ENCODE results near the gene SAP30L. TPM values are rescaled to one million over a fixed set of nuclear protein-coding genes. Genes with fewer than 3 reads are reported as not detected.

SAP30L gene
- total RNA-seq, 4 donors from 2014 or later = 26.3 to 47.1 (median 33.1) TPM

GRCh38 chr5:154481584-154482381 lies 36.0 kb downstream of the SAP30L start:
- in situ Hi-C loops (cut with MboI; ENCODE audit: low pct_ligation_motif_present in 1 of 4, low pct_unique_long_range_greater_than_20kb in 1 of 4, low sequenced_read_pairs in 3 of 4) (no loop called here), intact Hi-C loops (cut with DNase I; ENCODE audit: low total_unique reads) (no loop called here)
- Histone ChIP-seq H3K27me3 (peaks cover 100% of the 10 kb centered on the region), H3K36me3 (no peaks in the 10 kb centered on the region), H3K9me3 (no peaks in the 10 kb centered on the region), H3K27ac (peak overlapping the region; percentile 6 to 91 (median 57)), H3K4me1 (peaks cover 13 to 56% (median 30%) of the 10 kb centered on the region in 4 donors), H3K4me3 (no peak overlapping the region)
- TF ChIP-seq POLR2AphosphoS5 (IDR thresholded peaks at IDR 0.05) (no peak), CTCF (IDR thresholded peaks at IDR 0.05) (no peak), EP300 (IDR thresholded peaks at IDR 0.05; ENCODE audit: low read depth) (no peak), POLR2A (IDR thresholded peaks at IDR 0.05) (no peak)
- 28% methylated on average over 3 to 11 of the region's 11 CpGs for WGBS, 2 donors (ENCODE audit: low coverage in 1 of 2)
- DNase-seq = no peak

GRCh38 chr5:154482528-154483449 lies 37.0 kb downstream of the SAP30L start:
- peak overlapping the region in 1 of 4 donors; percentile 4 for H3K4me3 ChIP-seq
- TF ChIP-seq POLR2A (IDR thresholded peaks at IDR 0.05) (no peak), EP300 (IDR thresholded peaks at IDR 0.05; ENCODE audit: low read depth) (peak; percentile 51), POLR2AphosphoS5 (IDR thresholded peaks at IDR 0.05) (peak; percentile 50 to 52 (median 50)), CTCF (IDR thresholded peaks at IDR 0.05) (no peak)
- peak overlapping the region; percentile 42 to 91 (median 57) for H3K27ac ChIP-seq
- intact Hi-C loops (cut with DNase I; ENCODE audit: low total_unique reads) = no loop called here
- H3K4me1 ChIP-seq = peaks cover 13 to 47% (median 24%) of the 10 kb centered on the region in 4 donors
- in situ Hi-C loops (cut with MboI; ENCODE audit: low pct_ligation_motif_present in 1 of 4, low pct_unique_long_range_greater_than_20kb in 1 of 4, low sequenced_read_pairs in 3 of 4) = no loop called here
- H3K36me3 ChIP-seq = no peaks in the 10 kb centered on the region
- 11 to 16% methylated on average over 5 to 49 of the region's 49 CpGs for WGBS, 2 donors (ENCODE audit: low coverage in 1 of 2)
- peaks cover 100% of the 10 kb centered on the region for H3K27me3 ChIP-seq
- no peaks in the 10 kb centered on the region for H3K9me3 ChIP-seq
- peak; percentile 28 for DNase-seq

GRCh38 chr5:154483654-154484392 lies 38.0 kb downstream of the SAP30L start:
- no peak overlapping the region for H3K4me3 ChIP-seq

More at GRCh38 chr5:154483654-154484392, 38.0 kb downstream of the SAP30L start:
- Histone ChIP-seq H3K4me1 (peaks cover 9 to 37% (median 14%) of the 10 kb centered on the region in 4 donors), H3K9me3 (no peaks in the 10 kb centered on the region), H3K27me3 (peaks cover 100% of the 10 kb centered on the region), H3K27ac (peak overlapping the region; percentile 12 to 91 (median 54)), H3K36me3 (no peaks in the 10 kb centered on the region)
- in situ Hi-C loops (cut with MboI; ENCODE audit: low pct_ligation_motif_present in 1 of 4, low pct_unique_long_range_greater_than_20kb in 1 of 4, low sequenced_read_pairs in 3 of 4) (no loop called here), intact Hi-C loops (cut with DNase I; ENCODE audit: low total_unique reads) (no loop called here)
- TF ChIP-seq POLR2AphosphoS5 (IDR thresholded peaks at IDR 0.05) (no peak), EP300 (IDR thresholded peaks at IDR 0.05; ENCODE audit: low read depth) (no peak), POLR2A (IDR thresholded peaks at IDR 0.05) (no peak), CTCF (IDR thresholded peaks at IDR 0.05) (no peak)
- WGBS, 2 donors (ENCODE audit: low coverage in 1 of 2) = 8 to 13% methylated on average over 20 to 34 of the region's 34 CpGs
- DNase-seq = no peak

All from transverse colon (tissue), 4 donors.